Activated CD4-positive, alpha-beta T cell treated with anti-CD3 and anti-CD28 coated beads, Interleukin-2, amount 50 U/mL, for 1 hour (primary cell): ENCODE data around the gene LAPTM4A.
"Not testable (repeated sequence)": the region's sequence is repeated elsewhere in the genome, so short reads cannot be mapped to it uniquely, and the experiment has no call there.

Experiments used
- DNase-seq: peaks from one replicate; pipeline ENCODE4 v3.0.0-alpha.2; 2020

The LAPTM4A gene

GRCh38 chr2:20050104-20050645 lies 1.3 kb downstream of the LAPTM4A start:
- peak; percentile 27 for DNase-seq

- DNase-seq = no peak
Observed at GRCh38 chr2:20049637-20050036, 1.8 kb downstream of the LAPTM4A start.

- no peak for DNase-seq
Observed at GRCh38 chr2:20048488-20049448, 2.7 kb downstream of the LAPTM4A start.

GRCh38 chr2:20045712-20046292 lies 5.6 kb downstream of the LAPTM4A start:
- not testable (repeated sequence) for DNase-seq

- DNase-seq = no peak
Observed at GRCh38 chr2:20044778-20045177, 6.7 kb downstream of the LAPTM4A start.

GRCh38 chr2:20042531-20042930 lies 8.9 kb downstream of the LAPTM4A start:
- no peak for DNase-seq

- DNase-seq = no peak
Observed at GRCh38 chr2:20040489-20041172, 10.8 kb downstream of the LAPTM4A start.

- DNase-seq = no peak
Observed at GRCh38 chr2:20037660-20038059, 13.8 kb downstream of the LAPTM4A start.

- DNase-seq = no peak
Observed at GRCh38 chr2:20035955-20036666, 15.3 kb downstream of the LAPTM4A start.

GRCh38 chr2:20034821-20035220 lies 16.6 kb downstream of the LAPTM4A start:
- DNase-seq = no peak

GRCh38 chr2:20034218-20034617 lies 17.2 kb downstream of the LAPTM4A start:
- no peak for DNase-seq

- no peak for DNase-seq
Observed at GRCh38 chr2:20033322-20033721, 18.1 kb downstream of the LAPTM4A start.

- no peak for DNase-seq
Observed at GRCh38 chr2:20030224-20030623, 21.2 kb downstream of the LAPTM4A start.

- no peak for DNase-seq
Observed at GRCh38 chr2:20027705-20028434, 23.6 kb downstream of the LAPTM4A start.

- no peak for DNase-seq
Observed at GRCh38 chr2:20027260-20027677, 24.2 kb downstream of the LAPTM4A start.

GRCh38 chr2:20025065-20025786 lies 26.2 kb downstream of the LAPTM4A start:
- no peak for DNase-seq

GRCh38 chr2:20023688-20024087 lies 27.7 kb downstream of the LAPTM4A start:
- DNase-seq = no peak

GRCh38 chr2:20021405-20022009 lies 29.9 kb downstream of the LAPTM4A start:
- DNase-seq = no peak

GRCh38 chr2:20019747-20020146 lies 31.7 kb downstream of the LAPTM4A start:
- no peak for DNase-seq

- no peak for DNase-seq
Observed at GRCh38 chr2:20018601-20019152, 32.8 kb downstream of the LAPTM4A start.
